Measurements from ENCODE around the gene TACR3.
"Not testable (repeated sequence)": the region's sequence is repeated elsewhere in the genome, so short reads cannot be mapped to it uniquely, and the experiment has no call there.

TACR3 gene

GRCh38 chr4:103719830-103720207, at the start of gene TACR3:
TACR3 (minus strand) TSS chr4:103719985; CDS start chr4:103719675, 310 bp downstream.
- in situ Hi-C loops (cut with HindIII; ENCODE audit: low sequenced_read_pairs): no loop called here

GRCh38 chr4:103757631-103758030, 37.8 kb upstream of the TACR3 start:
- in situ Hi-C loops (cut with HindIII; ENCODE audit: low sequenced_read_pairs): no loop called here

- in situ Hi-C loops (cut with HindIII; ENCODE audit: low sequenced_read_pairs): no loop called here
Measured at GRCh38 chr4:103756741-103757140, 37.0 kb upstream of the TACR3 start.

GRCh38 chr4:103754844-103755243, 35.1 kb upstream of the TACR3 start:
- in situ Hi-C loops (cut with HindIII; ENCODE audit: low sequenced_read_pairs): no loop called here

DNA sequence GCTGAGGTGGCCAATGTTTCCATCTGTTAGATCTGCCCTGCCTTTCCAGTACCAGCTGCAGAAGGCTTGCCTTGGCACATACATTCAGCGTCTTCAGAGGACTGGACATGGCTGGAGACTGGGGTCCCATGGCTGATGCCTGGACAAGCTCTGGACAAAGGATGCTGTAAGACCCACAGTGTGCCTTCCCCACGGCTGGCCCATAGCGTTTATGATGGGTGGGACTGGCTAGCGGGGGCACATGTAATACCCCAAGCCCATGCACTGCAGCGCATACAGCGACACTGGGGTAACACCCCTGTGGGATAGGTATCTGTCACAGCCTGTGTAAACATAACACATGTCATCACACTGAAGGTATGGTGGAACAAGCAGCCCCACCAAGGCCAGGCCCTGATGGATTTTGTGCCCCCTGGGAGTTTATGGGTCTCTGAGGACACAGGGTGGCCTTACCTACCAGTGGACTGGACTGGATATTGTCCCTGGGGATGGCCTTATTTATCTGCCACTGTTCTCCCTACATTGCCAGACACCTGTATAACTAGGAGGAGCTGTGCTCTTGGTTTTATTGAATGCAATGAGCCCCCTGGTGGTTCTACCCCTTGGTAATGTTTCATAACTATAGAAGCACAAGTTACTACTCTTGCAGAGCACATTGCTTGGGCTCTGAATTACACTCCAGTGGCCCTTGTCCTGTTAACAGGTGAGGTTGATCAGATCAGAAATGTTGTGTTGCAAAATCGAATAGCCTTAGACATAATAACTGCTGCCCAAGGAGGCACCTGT, 34.3 kb upstream of the TACR3 start:
- in situ Hi-C loops (cut with HindIII; ENCODE audit: low sequenced_read_pairs): no loop called here

GRCh38 chr4:103723150-103723549, 3.4 kb upstream of the TACR3 start:
- in situ Hi-C loops (cut with HindIII; ENCODE audit: low sequenced_read_pairs): not testable (repeated sequence)

DNA sequence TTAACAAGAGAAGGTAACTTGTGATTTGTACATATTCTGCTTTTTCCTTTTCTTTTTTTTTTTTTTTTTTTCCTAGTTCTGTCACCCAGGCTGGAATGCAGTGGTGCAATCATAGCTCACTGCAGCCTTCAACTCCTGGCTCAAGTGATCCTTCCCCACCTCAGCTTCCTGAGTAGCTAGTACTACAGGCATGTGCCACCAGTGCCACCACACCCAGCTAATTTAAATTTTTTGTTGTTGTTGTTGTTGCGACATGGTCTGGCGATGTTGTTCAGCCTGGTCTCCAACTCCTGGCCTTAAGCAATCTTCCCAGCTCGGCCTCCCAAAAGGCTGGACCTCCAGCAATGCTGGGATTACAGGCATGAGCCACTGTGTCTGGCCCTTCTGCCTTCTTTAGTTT, 1.5 kb upstream of the TACR3 start:
- in situ Hi-C loops (cut with HindIII; ENCODE audit: low sequenced_read_pairs): no loop called here

- in situ Hi-C loops (cut with HindIII; ENCODE audit: low sequenced_read_pairs): no loop called here
Measured at GRCh38 chr4:103720661-103721060, 876 bp upstream of the TACR3 start.

GRCh38 chr4:103719105-103719829, 518 bp downstream of the TACR3 start:
- in situ Hi-C loops (cut with HindIII; ENCODE audit: low sequenced_read_pairs): no loop called here

DNA sequence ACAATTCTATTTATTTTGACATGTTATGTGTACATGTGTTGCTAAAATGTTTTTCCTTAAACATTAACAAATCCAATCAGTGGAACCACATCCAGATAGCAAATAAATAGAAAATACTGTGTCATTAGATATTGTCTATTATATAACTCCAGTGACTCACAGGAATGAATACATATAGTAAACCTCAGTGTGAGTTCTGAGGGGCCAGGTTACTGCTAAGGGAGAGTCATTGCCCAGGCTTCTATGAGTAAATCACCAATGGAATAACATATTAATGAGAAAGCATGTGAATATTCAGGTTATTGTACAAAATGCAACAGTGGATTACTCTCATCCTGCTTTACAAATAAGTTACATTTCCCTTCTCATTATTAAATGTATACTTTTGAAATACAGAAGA, 27.2 kb downstream of the TACR3 start:
- in situ Hi-C loops (cut with HindIII; ENCODE audit: low sequenced_read_pairs): no loop called here

DNA sequence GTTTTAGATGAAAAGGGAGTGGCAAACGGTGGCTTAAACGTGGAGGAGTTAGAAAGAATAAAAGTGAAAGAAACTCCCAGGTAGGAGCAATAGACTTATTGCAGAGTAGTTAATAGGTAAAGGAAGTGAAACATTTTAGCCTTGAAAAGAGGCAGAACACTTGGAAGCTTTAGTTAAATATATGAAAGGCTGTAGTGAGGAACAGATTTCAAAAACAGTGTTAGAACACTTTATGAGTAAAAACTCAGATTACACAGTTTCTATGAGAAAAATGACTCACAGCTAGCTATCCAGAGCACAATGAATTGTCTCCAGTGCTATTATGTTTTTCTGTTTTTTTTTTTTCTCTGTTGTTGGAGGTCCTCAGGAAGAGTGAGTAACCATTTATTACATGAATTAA, 45.8 kb downstream of the TACR3 start:
- in situ Hi-C loops (cut with HindIII; ENCODE audit: low sequenced_read_pairs): no loop called here

GRCh38 chr4:103666764-103667163, 53.0 kb downstream of the TACR3 start:
- in situ Hi-C loops (cut with HindIII; ENCODE audit: low sequenced_read_pairs): not testable (repeated sequence)

GRCh38 chr4:103664436-103665075, 55.2 kb downstream of the TACR3 start:
- in situ Hi-C loops (cut with HindIII; ENCODE audit: low sequenced_read_pairs): no loop called here

GRCh38 chr4:103648541-103648940, 71.2 kb downstream of the TACR3 start:
- in situ Hi-C loops (cut with HindIII; ENCODE audit: low sequenced_read_pairs): no loop called here

GRCh38 chr4:103645991-103646390, 73.8 kb downstream of the TACR3 start:
- in situ Hi-C loops (cut with HindIII; ENCODE audit: low sequenced_read_pairs): no loop called here

GRCh38 chr4:103634236-103634635, 85.5 kb downstream of the TACR3 start:
- in situ Hi-C loops (cut with HindIII; ENCODE audit: low sequenced_read_pairs): no loop called here

DNA sequence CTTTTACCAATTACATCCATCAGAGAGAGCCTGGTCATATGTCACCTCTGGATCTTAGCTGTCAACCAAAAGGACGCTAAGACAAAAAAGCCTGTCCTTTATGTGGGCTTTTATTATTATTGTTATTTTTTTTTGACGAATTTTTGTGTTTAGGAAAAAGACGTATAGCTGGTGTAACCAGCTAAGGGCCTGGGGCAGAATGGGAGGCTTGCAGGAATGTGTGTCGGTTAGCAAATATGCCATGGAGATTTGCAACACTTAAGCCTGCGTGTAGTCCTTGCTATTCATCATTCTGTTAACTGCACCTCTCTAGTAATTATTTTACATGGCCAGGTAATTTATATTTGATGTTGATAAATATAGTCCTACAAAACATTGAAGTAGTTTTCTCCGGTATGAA, 93.5 kb downstream of the TACR3 start:
- in situ Hi-C loops (cut with HindIII; ENCODE audit: low sequenced_read_pairs): no loop called here

DNA sequence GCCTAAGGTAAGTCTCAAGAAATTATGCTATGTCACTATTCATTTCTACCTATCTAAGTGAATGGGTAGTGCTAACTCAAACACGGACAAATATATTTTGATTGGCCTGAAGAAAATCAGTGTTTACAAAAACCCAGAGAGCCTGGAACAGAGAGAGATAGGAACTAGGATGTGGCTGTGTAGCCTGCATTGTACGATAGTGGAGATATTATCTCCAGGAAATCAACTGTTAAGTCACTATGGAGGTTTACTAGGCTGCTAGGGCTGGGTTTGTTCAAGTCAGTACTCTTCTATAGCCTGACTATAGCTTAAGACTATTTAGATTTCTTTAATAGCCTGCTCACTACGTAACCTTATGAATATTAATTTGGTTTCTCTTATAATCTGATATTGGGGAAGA, 127.9 kb downstream of the TACR3 start:
- in situ Hi-C loops (cut with HindIII; ENCODE audit: low sequenced_read_pairs): no loop called here

DNA sequence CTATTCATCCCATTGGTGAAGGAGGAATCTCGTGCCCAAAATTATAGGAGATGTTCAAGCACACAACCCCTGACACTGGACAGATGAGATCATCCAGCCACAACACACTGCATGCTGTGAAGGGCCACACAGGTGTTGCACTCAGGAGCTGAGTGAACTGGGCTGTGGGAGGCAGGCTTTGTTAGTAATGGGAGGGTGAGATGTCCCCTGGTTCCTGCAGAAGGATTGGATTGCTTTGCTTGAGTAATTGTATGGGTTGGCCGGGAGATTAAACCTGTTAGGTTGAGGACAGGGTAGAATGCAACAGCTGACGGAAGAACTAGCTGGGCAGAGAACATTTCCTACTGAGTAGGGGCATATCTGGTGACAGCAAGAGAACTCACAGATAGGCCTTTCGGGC, 152.2 kb downstream of the TACR3 start:
- in situ Hi-C loops (cut with HindIII; ENCODE audit: low sequenced_read_pairs): no loop called here

GRCh38 chr4:103559178-103559577, 160.6 kb downstream of the TACR3 start:
- in situ Hi-C loops (cut with HindIII; ENCODE audit: low sequenced_read_pairs): not testable (repeated sequence)

All from DLD1 (cell line).